ENCODE measurements around the gene ZFHX2. TPM values are rescaled to one million over a fixed set of nuclear protein-coding genes. Genes with fewer than 3 reads are reported as not detected.
A peak's percentile ranks its signal among the peaks of the same experiment; 100 is the strongest.

ZFHX2 gene
- total and polyA plus RNA-seq, 2 of the 13 experiments (the other 11 are each of a cell fraction or from before 2014, with no cell fraction given): 0.17 to 0.44 TPM

DNA sequence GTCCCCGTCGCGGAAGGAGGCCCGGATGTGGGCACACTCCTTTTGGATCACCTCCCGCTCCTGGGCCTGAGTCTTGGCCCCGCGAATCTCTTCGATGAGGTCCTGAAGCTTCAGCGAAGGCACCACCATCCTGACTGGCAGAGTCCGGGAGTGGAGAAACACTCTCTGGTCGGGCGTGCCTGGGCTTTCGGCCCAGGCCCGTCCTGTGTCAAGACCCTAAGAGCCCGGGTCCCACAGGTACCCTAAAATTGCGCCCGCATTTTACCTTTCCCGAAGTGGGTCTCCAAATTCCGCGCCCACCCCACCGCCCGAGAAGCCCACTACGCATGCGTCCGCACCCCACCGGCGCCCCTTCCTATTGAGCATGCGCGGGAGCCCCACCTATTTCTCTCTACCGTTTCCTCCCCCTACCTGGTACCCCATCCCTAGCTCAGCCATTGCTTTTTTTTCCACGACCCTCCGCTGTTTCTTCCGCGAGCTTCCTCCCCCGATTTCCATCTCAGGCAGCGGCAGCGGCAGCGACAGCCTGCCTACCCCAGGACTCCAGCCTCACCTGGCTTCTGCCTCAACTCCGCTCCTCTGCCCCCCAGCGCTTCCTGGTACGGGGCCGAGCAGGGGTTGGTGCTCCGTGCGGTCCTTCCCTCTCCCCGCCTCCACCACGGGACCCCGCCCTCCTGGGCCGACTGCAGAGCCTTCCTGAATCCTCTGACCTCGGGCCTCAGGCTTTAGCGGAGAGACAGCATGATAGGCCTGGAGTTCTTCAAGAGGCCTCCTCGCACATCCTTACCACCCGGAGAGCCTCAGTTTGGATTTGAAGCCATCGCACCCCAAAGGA, 15.8 kb upstream of the ZFHX2 start, which contains the start of gene AP1G2 (continued):
- TF ChIP-seq TAF15 (IDR thresholded peaks at IDR 0.05; ENCODE audit: low read depth, low read length, poor library complexity, severe bottlenecking) (peak; percentile 97), PAX8 (CRISPR knock-in tag; IDR thresholded peaks at IDR 0.05; ENCODE audit: borderline replicate concordance) (peak; percentile 98; the same call in 1 of the 2 replicates), RXRA (CRISPR knock-in tag; IDR thresholded peaks at IDR 0.05) (peak; percentile 76), ZMYM3 (CRISPR knock-in tag; IDR thresholded peaks at IDR 0.05) (peak; percentile 86), HCFC1 (IDR thresholded peaks at IDR 0.05; ENCODE audit: low read depth, low read length) (no peak), ZNF530 (CRISPR knock-in tag; IDR thresholded peaks at IDR 0.05; ENCODE audit: low read depth) (no peak), PTBP1 (IDR thresholded peaks at IDR 0.05; ENCODE audit: low read depth, low read length, poor library complexity, severe bottlenecking) (peak; percentile 89), RAD21 (CRISPR knock-in tag; IDR thresholded peaks at IDR 0.05) (no peak; the same call in 1 of the 2 replicates), ONECUT2 (CRISPR knock-in tag; IDR thresholded peaks at IDR 0.05) (no peak), SP5 (CRISPR knock-in tag; IDR thresholded peaks at IDR 0.05; ENCODE audit: borderline replicate concordance, low read depth) (peak; percentile 89), KLF16 (CRISPR knock-in tag; IDR thresholded peaks at IDR 0.05) (peak in 1 of 2 experiments; percentile 98; a peak in 3 of 4 replicates), KLF13 (CRISPR knock-in tag; IDR thresholded peaks at IDR 0.05) (peak; percentile 82; the same call in 1 of the 2 replicates), SMYD3 (CRISPR knock-in tag; IDR thresholded peaks at IDR 0.05) (peak; percentile 91; the same call in 1 of the 2 replicates), KDM5A (IDR thresholded peaks at IDR 0.05; ENCODE audit: borderline replicate concordance, low read length) (peak; percentile 94), ERF (CRISPR knock-in tag; IDR thresholded peaks at IDR 0.05) (peak; percentile 83), CHCHD3 (CRISPR knock-in tag; IDR thresholded peaks at IDR 0.05) (no peak), HOXA5 (CRISPR knock-in tag; IDR thresholded peaks at IDR 0.05) (peak; percentile 87), ZBTB7A (CRISPR knock-in tag; IDR thresholded peaks at IDR 0.05) (peak; percentile 81), ESRRA (CRISPR knock-in tag; IDR thresholded peaks at IDR 0.05; ENCODE audit: low read depth) (no peak; the same call in 1 of the 2 replicates)
- TF ChIP-seq, protein P1, sequence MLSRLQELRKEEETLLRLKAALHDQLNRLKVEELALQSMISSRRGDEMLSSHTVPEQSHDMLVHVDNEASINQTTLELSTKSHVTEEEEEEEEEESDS (CRISPR knock-in tag; IDR thresholded peaks at IDR 0.05; ENCODE audit: borderline replicate concordance): peak; percentile 55; the same call in 1 of the 2 replicates
- TF ChIP-seq, protein P2, sequence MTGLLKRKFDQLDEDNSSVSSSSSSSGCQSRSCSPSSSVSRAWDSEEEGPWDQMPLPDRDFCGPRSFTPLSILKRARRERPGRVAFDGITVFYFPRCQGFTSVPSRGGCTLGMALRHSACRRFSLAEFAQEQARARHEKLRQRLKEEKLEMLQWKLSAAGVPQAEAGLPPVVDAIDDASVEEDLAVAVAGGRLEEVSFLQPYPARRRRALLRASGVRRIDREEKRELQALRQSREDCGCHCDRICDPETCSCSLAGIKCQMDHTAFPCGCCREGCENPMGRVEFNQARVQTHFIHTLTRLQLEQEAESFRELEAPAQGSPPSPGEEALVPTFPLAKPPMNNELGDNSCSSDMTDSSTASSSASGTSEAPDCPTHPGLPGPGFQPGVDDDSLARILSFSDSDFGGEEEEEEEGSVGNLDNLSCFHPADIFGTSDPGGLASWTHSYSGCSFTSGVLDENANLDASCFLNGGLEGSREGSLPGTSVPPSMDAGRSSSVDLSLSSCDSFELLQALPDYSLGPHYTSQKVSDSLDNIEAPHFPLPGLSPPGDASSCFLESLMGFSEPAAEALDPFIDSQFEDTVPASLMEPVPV (CRISPR knock-in tag; IDR thresholded peaks at IDR 0.05): peak; percentile 56
- TF ChIP-seq, protein P3, sequence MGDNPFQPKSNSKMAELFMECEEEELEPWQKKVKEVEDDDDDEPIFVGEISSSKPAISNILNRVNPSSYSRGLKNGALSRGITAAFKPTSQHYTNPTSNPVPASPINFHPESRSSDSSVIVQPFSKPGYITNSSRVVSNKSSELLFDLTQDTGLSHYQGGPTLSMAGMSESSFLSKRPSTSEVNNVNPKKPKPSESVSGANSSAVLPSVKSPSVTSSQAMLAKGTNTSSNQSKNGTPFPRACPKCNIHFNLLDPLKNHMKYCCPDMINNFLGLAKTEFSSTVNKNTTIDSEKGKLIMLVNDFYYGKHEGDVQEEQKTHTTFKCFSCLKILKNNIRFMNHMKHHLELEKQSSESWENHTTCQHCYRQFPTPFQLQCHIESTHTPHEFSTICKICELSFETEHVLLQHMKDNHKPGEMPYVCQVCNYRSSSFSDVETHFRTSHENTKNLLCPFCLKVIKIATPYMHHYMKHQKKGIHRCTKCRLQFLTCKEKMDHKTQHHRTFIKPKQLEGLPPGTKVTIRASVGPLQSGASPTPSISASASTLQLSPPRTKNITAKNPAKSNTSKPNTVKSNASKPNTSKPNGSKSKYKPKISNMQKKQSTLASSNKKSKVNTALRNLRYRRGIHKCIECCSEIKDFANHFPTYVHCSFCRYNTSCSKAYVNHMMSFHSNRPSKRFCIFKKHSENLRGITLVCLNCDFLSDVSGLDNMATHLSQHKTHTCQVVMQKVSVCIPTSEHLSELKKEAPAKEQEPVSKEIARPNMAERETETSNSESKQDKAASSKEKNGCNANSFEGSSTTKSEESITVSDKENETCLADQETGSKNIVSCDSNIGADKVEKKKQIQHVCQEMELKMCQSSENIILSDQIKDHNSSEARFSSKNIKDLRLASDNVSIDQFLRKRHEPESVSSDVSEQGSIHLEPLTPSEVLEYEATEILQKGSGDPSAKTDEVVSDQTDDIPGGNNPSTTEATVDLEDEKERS (CRISPR knock-in tag; IDR thresholded peaks at IDR 0.05): peak; percentile 94
- TF ChIP-seq, protein P4, sequence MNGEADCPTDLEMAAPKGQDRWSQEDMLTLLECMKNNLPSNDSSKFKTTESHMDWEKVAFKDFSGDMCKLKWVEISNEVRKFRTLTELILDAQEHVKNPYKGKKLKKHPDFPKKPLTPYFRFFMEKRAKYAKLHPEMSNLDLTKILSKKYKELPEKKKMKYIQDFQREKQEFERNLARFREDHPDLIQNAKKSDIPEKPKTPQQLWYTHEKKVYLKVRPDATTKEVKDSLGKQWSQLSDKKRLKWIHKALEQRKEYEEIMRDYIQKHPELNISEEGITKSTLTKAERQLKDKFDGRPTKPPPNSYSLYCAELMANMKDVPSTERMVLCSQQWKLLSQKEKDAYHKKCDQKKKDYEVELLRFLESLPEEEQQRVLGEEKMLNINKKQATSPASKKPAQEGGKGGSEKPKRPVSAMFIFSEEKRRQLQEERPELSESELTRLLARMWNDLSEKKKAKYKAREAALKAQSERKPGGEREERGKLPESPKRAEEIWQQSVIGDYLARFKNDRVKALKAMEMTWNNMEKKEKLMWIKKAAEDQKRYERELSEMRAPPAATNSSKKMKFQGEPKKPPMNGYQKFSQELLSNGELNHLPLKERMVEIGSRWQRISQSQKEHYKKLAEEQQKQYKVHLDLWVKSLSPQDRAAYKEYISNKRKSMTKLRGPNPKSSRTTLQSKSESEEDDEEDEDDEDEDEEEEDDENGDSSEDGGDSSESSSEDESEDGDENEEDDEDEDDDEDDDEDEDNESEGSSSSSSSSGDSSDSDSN (CRISPR knock-in tag; IDR thresholded peaks at IDR 0.05): peak; percentile 94

Data from HepG2 (cell line).